K562 (cell line): Measurements from ENCODE around the gene KBTBD13. TPM values are rescaled to one million over a fixed set of nuclear protein-coding genes. Genes with fewer than 3 reads are reported as not detected.

Source experiments
- BACH1 ChIP-seq: fragments of 200-800 bp; sonication (Bioruptor generic); IDR thresholded peaks from 2 replicates; pipeline ENCODE4 v1.6.1; 2016; ENCODE audit warnings: missing genetic modification characterization, missing compliant biosample characterization
- CTBP1 ChIP-seq: fragments of 450-650 bp; IDR thresholded peaks from 2 replicates; pipeline ENCODE4 v1.6.1; 2016; ENCODE audit warnings: borderline replicate concordance
- GATAD2B ChIP-seq: fragments of 450-650 bp; IDR thresholded peaks from 2 replicates; pipeline ENCODE4 v1.6.1; 2017; ENCODE audit warnings: mild to moderate bottlenecking, borderline replicate concordance
- GTF2F1 ChIP-seq: IDR thresholded peaks from 2 replicates; pipeline ENCODE4 v1.6.1; 2011; ENCODE audit warnings: low read depth, low read length, improper control_type of control experiment
- MED1 ChIP-seq: sonication (generic); formaldehyde crosslinking; IDR thresholded peaks from 2 replicates; pipeline ENCODE4 v1.8.1; 2023; ENCODE audit warnings: missing genetic modification reagents, borderline replicate concordance
- NFYB ChIP-seq: IDR thresholded peaks from 2 replicates; pipeline ENCODE4 v1.6.1; 2011; ENCODE audit warnings: mild to moderate bottlenecking, moderate library complexity; ENCODE audit not compliant: insufficient read length; ENCODE audit errors: extremely low read depth
- NR2F6 ChIP-seq: fragments of 450-650 bp; formaldehyde crosslinking; IDR thresholded peaks from 2 replicates; pipeline ENCODE4 v1.4.0; 2020; ENCODE audit warnings: mild to moderate bottlenecking
- PKNOX1 ChIP-seq: fragments of 450-650 bp; IDR thresholded peaks from 2 replicates; pipeline ENCODE4 v1.6.1; 2016
- SNIP1 ChIP-seq: fragments of 450-650 bp; IDR thresholded peaks from 2 replicates; pipeline ENCODE4 v1.7.1; 2017; ENCODE audit warnings: low read depth, mild to moderate bottlenecking
- TARDBP ChIP-seq: fragments of 450-650 bp; IDR thresholded peaks from 2 replicates; pipeline ENCODE4 v1.6.1; 2016
- TEAD4 ChIP-seq, 2 experiments: sonication (generic) in 1 of 2; formaldehyde crosslinking in 1 of 2; IDR thresholded peaks; 2 replicates each; pipeline versions ENCODE4 v1.6.1 to v1.8.0; 2012 to 2022; ENCODE audit warnings: borderline replicate concordance in 1 of 2, inconsistent platforms in 1 of 2, low read length in 1 of 2, mild to moderate bottlenecking in 1 of 2, missing genetic modification reagents in 1 of 2
- ZNF518B ChIP-seq: fragments of 250-450 bp; sonication (Bioruptor Pico); IDR thresholded peaks from 2 replicates; pipeline ENCODE4 v1.5.0; 2021; ENCODE audit warnings: mild to moderate bottlenecking, moderate library complexity
- ZNF583 ChIP-seq: fragments of 250-450 bp; sonication (Bioruptor Pico); IDR thresholded peaks from 2 replicates; pipeline ENCODE4 v1.4.0; 2020
- ZNF592 ChIP-seq: fragments of 450-650 bp; IDR thresholded peaks from 2 replicates; pipeline ENCODE4 v1.6.1; 2017; ENCODE audit warnings: antibody characterized with exemption, mild to moderate bottlenecking
- ZNF696 ChIP-seq: fragments of 250-450 bp; sonication (Bioruptor Pico); conservative IDR thresholded peaks from 2 replicates; pipeline ENCODE4 v1.4.0; 2020; ENCODE audit warnings: mild to moderate bottlenecking, moderate library complexity
- polyA plus RNA-seq, 8 experiments: library from polyadenylated mRNA; depleted of rRNA in 4 of 8; stranded (reverse) in 5 of 8; unstranded in 3 of 8; fragments of >200 nt; fragmentation: Nextera tagmentation in 2 of 8; fragmentation: Illumina TruSeq in 1 of 8; extraction: Ambion mirVana in 2 of 8; extraction: Trizol in 1 of 8; gene quantifications; 2 replicates each; pipeline versions ENCODE4 v1.2.1 to v1.2.3, GENCODE V29; 2011 to 2014; ENCODE audit warnings: inconsistent platforms in 1 of 8, missing spikeins in 1 of 8
- total RNA-seq, 7 experiments: library from RNA; depleted of rRNA in 6 of 7; stranded (reverse); fragments of >200 nt in 6 of 7; fragmentation: Illumina TruSeq in 2 of 7; extraction: Trizol in 2 of 7; gene quantifications; 2 replicates each; pipeline versions ENCODE4 v1.2.1 to v1.2.3, GENCODE V29; 2011 to 2021; ENCODE audit warnings: low replicate concordance in 1 of 7

The KBTBD13 gene
- total and polyA plus RNA-seq, 9 of the 15 experiments (the other 6 are each of a cell fraction or from before 2014, with no cell fraction given), result 0.07 to 0.13 (median 0.10) TPM; not detected in 3

GRCh38 chr15:65028921-65029735 lies 47.4 kb upstream of the KBTBD13 start, which contains the start of gene MTFMT (continued):
- peak; percentile 8; the same call in 1 of the 2 replicates for TF ChIP-seq TEAD4 (IDR thresholded peaks at IDR 0.05; ENCODE audit: low read length)
- no peak for TF ChIP-seq TEAD4 (CRISPR knock-in tag; IDR thresholded peaks at IDR 0.05; ENCODE audit: borderline replicate concordance)
- TF ChIP-seq BACH1 (tag), result no peak
- peak; percentile 45; the same call in 1 of the 2 replicates for TF ChIP-seq CTBP1
- TF ChIP-seq ZNF583 (CRISPR knock-in tag), result no peak
- no peak for TF ChIP-seq ZNF518B (CRISPR knock-in tag)
- no peak for TF ChIP-seq PKNOX1
- TF ChIP-seq ZNF592, result no peak
- TF ChIP-seq NFYB, result no peak
- no peak for TF ChIP-seq MED1 (CRISPR knock-in tag)
- TF ChIP-seq SNIP1, result no peak
- no peak for TF ChIP-seq GATAD2B
- TF ChIP-seq TARDBP, result no peak
- TF ChIP-seq NR2F6 (CRISPR knock-in tag), result no peak
- no peak for TF ChIP-seq ZNF696 (CRISPR knock-in tag)
- no peak for TF ChIP-seq GTF2F1
